LNCaP clone FGC (cell line): ENCODE results near the gene CCDC15.

ENCODE experiments used
- DNase-seq: peaks from one replicate; pipeline ENCODE4 v3.0.0-alpha.2; 2011; ENCODE audit warnings: low read depth
- H3K4me3 ChIP-seq: 2 replicates; pipeline ENCODE4 v1.5.1; 2011; ENCODE audit warnings: mild to moderate bottlenecking, low read depth, low read length, control low read depth
- CTCF ChIP-seq: IDR thresholded peaks from 2 replicates; pipeline ENCODE4 v1.5.1; 2012; ENCODE audit warnings: mild to moderate bottlenecking; ENCODE audit not compliant: control insufficient read depth, insufficient read depth; ENCODE audit errors: extremely low read depth

The CCDC15 gene

GRCh38 chr11:125081098-125081798, 127.2 kb downstream of the CCDC15 start:
- DNase-seq: no peak
- H3K4me3 ChIP-seq: no peak overlapping the region

DNA sequence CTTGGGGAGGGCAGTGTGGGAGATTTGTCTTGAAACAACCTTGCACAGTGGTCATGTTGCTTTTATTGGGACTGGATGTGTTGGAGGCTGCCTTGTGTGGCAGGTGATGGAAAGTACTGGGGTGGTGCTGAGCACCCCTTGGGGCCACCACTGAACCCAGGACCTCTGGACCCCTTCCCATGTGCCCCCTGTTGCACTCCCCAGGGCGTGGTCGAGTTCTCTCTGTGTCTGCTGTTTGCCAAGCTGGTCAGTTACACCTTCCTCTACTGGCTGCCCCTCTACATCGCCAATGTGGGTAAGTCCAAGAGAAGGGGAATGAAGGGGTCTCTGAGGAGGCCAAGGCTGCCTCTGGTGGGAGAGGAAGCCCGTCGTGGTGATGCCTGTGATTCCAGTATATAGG, 128.0 kb downstream of the CCDC15 start:
- H3K4me3 ChIP-seq: no peak overlapping the region
- DNase-seq: no peak
- no peak for TF ChIP-seq CTCF

More at GRCh38 chr11:125081098-125081798, 127.2 kb downstream of the CCDC15 start:
- TF ChIP-seq CTCF: no peak

DNA sequence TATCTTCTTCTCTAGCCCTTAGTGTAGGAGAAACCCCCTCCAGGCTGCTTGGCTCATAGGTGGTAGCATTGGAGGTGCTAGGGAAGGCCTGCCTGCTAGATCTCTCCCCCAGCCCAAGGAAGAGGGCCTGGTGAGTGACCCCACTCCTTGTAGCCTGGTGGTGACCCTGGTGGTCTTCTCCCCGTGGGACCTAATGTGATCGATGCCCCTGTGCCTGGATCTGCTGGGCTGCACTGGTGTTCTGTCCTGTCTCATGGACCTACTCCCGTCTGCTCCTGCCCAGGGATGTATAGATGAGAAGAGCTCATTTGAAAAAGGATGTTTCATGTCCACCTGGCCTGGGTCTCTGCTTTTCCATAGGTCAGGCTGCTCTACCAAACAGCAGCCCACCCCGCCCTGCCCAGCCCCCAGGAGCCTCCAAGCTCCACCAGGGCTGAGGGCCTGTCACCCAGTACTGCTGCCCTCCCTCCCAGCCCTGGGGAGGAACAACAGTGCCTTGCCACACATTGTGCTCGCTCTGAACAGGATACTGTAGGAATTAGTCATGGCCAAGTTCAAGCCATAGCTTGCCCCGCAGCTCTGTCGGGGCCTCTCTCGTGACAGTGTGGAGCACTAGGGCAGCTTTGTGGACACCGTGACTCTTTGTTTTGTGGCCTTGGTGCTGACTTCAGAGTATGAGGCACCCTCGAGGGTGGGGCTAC, 128.8 kb downstream of the CCDC15 start:
- DNase-seq: no peak
- no peak overlapping the region for H3K4me3 ChIP-seq
- TF ChIP-seq CTCF: no peak

GRCh38 chr11:125083312-125084056, 129.5 kb downstream of the CCDC15 start:
- no peak for DNase-seq
- no peak for TF ChIP-seq CTCF
- no peak overlapping the region for H3K4me3 ChIP-seq

- DNase-seq: no peak
- H3K4me3 ChIP-seq: no peak overlapping the region
- no peak for TF ChIP-seq CTCF
Observed at GRCh38 chr11:125084057-125084416, 130.0 kb downstream of the CCDC15 start.

DNA sequence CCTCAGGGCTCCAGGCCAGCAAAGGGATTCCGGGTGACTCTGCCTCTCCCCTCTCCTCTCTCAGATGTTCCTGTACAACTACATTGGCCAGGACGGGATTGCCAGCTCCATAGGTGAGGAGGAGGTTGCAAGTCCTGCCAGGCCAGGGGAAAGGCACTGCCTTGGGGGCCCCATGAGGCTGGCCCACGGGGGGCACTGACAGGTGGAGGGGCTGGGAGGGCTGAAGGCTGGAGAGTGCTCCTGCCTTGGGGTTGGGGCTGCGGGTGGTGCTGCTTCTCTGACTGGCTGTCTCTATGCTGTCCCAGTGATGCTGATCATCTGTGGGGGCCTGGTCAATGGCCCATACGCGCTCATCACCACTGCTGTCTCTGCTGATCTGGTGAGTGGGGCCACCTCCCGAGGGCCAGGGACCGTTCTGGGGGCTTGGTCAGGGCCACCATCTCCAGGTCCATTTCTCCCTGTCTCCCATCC, 130.8 kb downstream of the CCDC15 start:
- H3K4me3 ChIP-seq: no peak overlapping the region
- DNase-seq: no peak
- no peak for TF ChIP-seq CTCF
